ENCODE data around the gene DDN.
A peak's percentile ranks its signal among the peaks of the same experiment; 100 is the strongest.

Gene DDN

GRCh38 chr12:48958049-48958388 lies 41.2 kb downstream of the DDN start:
- H3K36me3 Mint-ChIP-seq (ENCODE audit: low read depth): peaks cover 22% of the 10 kb centered on the region
- peaks cover 6% of the 10 kb centered on the region for H3K27me3 Mint-ChIP-seq (ENCODE audit: low read depth, poor library complexity)
- H3K4me3 Mint-ChIP-seq: peak overlapping the region; percentile 99
- no peak for TF ChIP-seq CTCF (IDR thresholded peaks at IDR 0.05)
- no peaks in the 10 kb centered on the region for H3K9me3 Mint-ChIP-seq
- no peak for DNase-seq
- H3K27ac Mint-ChIP-seq: peak overlapping the region; percentile 94
- peaks cover 58% of the 10 kb centered on the region for H3K4me1 Mint-ChIP-seq

GRCh38 chr12:48957141-48958048 lies 41.8 kb downstream of the DDN start, which contains the start of gene ARF3:
Gene ARF3 (minus strand): TSS chr12:48957487. CDS start chr12:48941095, 16,392 bp downstream.
- Mint-ChIP-seq H3K4me3 (peak within 1 kb of the TSS; percentile 99), H3K27ac (peak within 1 kb of the TSS; percentile 97), H3K9me3 (no peaks in the 10 kb centered on the region), H3K27me3 (ENCODE audit: low read depth, poor library complexity) (peaks cover 3% of the 10 kb centered on the region), H3K4me1 (peaks cover 63% of the 10 kb centered on the region), H3K36me3 (ENCODE audit: low read depth) (peaks cover 29% of the 10 kb centered on the region)
- peak; percentile 96 for DNase-seq
- no peak for TF ChIP-seq CTCF (IDR thresholded peaks at IDR 0.05)

GRCh38 chr12:48956279-48957140 lies 42.7 kb downstream of the DDN start:
- H3K9me3 Mint-ChIP-seq: no peaks in the 10 kb centered on the region
- peaks cover 3% of the 10 kb centered on the region for H3K27me3 Mint-ChIP-seq (ENCODE audit: low read depth, poor library complexity)
- peaks cover 59% of the 10 kb centered on the region for H3K4me1 Mint-ChIP-seq
- peak; percentile 80 for DNase-seq
- peak overlapping the region; percentile 97 for H3K27ac Mint-ChIP-seq
- H3K4me3 Mint-ChIP-seq: peak overlapping the region; percentile 99
- H3K36me3 Mint-ChIP-seq (ENCODE audit: low read depth): peaks cover 35% of the 10 kb centered on the region
- TF ChIP-seq CTCF (IDR thresholded peaks at IDR 0.05): no peak

- H3K9me3 Mint-ChIP-seq: no peaks in the 10 kb centered on the region
- peaks cover 54% of the 10 kb centered on the region for H3K4me1 Mint-ChIP-seq
- no peak for TF ChIP-seq CTCF (IDR thresholded peaks at IDR 0.05)
- peaks cover 41% of the 10 kb centered on the region for H3K36me3 Mint-ChIP-seq (ENCODE audit: low read depth)
- peaks cover 3% of the 10 kb centered on the region for H3K27me3 Mint-ChIP-seq (ENCODE audit: low read depth, poor library complexity)
- DNase-seq: no peak
- H3K27ac Mint-ChIP-seq: no peak overlapping the region
- H3K4me3 Mint-ChIP-seq: peak overlapping the region; percentile 99
Measured at GRCh38 chr12:48954841-48955501, 44.2 kb downstream of the DDN start.

- no peaks in the 10 kb centered on the region for H3K9me3 Mint-ChIP-seq
- no peak for TF ChIP-seq CTCF (IDR thresholded peaks at IDR 0.05)
- peaks cover 41% of the 10 kb centered on the region for H3K36me3 Mint-ChIP-seq (ENCODE audit: low read depth)
- peaks cover 53% of the 10 kb centered on the region for H3K4me1 Mint-ChIP-seq
- H3K27me3 Mint-ChIP-seq (ENCODE audit: low read depth, poor library complexity): no peaks in the 10 kb centered on the region
- no peak for DNase-seq
- peak overlapping the region; percentile 74 for H3K27ac Mint-ChIP-seq
- no peak overlapping the region for H3K4me3 Mint-ChIP-seq
Measured at GRCh38 chr12:48954061-48954460, 45.1 kb downstream of the DDN start.
